ENCODE results near the gene AKR1A1. TPM values are rescaled to one million over a fixed set of nuclear protein-coding genes. Genes with fewer than 3 reads are reported as not detected.
A peak's percentile ranks its signal among the peaks of the same experiment; 100 is the strongest.
"Not testable (repeated sequence)": the region's sequence is repeated elsewhere in the genome, so short reads cannot be mapped to it uniquely, and the experiment has no call there.

AKR1A1 gene
- total RNA-seq, 2 donors from 2014 or later = 200 to 239 TPM

- H3K9ac ChIP-seq (ENCODE audit: extremely low read depth, low read length, poor library complexity, severe bottlenecking) = no peak overlapping the region
- peaks cover 68% of the 10 kb centered on the region for H3K36me3 ChIP-seq (ENCODE audit: control insufficient read depth, insufficient read depth, low read length)
- peaks cover 20% of the 10 kb centered on the region for H3K4me1 ChIP-seq (ENCODE audit: control insufficient read depth, insufficient read depth, low read length)
- H3K9me3 Mint-ChIP-seq = no peaks in the 10 kb centered on the region
- no peaks in the 10 kb centered on the region for H3K27me3 ChIP-seq (ENCODE audit: control insufficient read depth, insufficient read depth, low read length, poor library complexity, severe bottlenecking)
- peaks cover 59% of the 10 kb centered on the region for H3K36me3 Mint-ChIP-seq (ENCODE audit: low read depth)
- H3K4me1 Mint-ChIP-seq = peaks cover 46% of the 10 kb centered on the region
- no peak overlapping the region for H3K4me3 Mint-ChIP-seq
- no peaks in the 10 kb centered on the region for H3K27me3 Mint-ChIP-seq (ENCODE audit: insufficient read depth)
- WGBS, 2 experiments (ENCODE audit: insufficient coverage in 1 of 2, insufficient read length in 1 of 2) = 93 to 94% methylated on average over 3 to 4 of the region's 4 CpGs
- peak overlapping the region; percentile 61 for H3K27ac Mint-ChIP-seq
- no peaks in the 10 kb centered on the region for H3K9me3 ChIP-seq (ENCODE audit: control insufficient read depth, low read length)
- H3K4me3 ChIP-seq (ENCODE audit: low read length) = peak overlapping the region; percentile 55
- no peak for DNase-seq
- no peak overlapping the region for H3K27ac ChIP-seq (ENCODE audit: low read depth, low read length)
- no peak for TF ChIP-seq CTCF (conservative IDR thresholded peaks at IDR 0.05)
Observed at GRCh38 chr1:45516465-45516864, 34.2 kb upstream of the AKR1A1 start.

DNA sequence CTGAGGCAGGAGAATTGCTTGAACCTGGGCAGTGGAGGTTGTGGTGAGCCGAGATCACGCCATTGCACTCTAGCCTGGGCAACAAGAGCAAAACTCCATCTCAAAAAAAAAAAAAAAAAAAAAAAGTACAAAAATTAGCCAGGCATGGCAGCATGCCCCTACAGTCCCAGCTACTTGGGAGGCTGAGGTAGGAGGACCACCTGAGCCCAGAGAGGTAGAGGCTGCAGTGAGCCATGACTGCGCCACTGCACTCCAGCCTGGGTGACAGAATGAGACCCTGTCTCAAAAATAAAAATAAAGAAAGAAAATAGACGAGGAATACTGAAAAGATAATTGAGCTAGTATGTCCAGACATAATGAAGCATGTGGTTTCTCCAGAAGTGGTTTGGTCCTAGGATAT is 32.3 kb upstream of the AKR1A1 start:
- Histone ChIP-seq H3K36me3 (ENCODE audit: control insufficient read depth, insufficient read depth, low read length) (peaks cover 49% of the 10 kb centered on the region), H3K4me3 (ENCODE audit: low read length) (peak overlapping the region; percentile 92), H3K4me1 (ENCODE audit: control insufficient read depth, insufficient read depth, low read length) (peaks cover 16% of the 10 kb centered on the region)
- H3K27me3 ChIP-seq (ENCODE audit: control insufficient read depth, insufficient read depth, low read length, poor library complexity, severe bottlenecking); H3K9me3 Mint-ChIP-seq; H3K4me3 Mint-ChIP-seq; H3K27ac ChIP-seq (ENCODE audit: low read depth, low read length); H3K27ac Mint-ChIP-seq; DNase-seq; H3K9me3 ChIP-seq (ENCODE audit: control insufficient read depth, low read length); H3K27me3 Mint-ChIP-seq (ENCODE audit: insufficient read depth); H3K9ac ChIP-seq (ENCODE audit: extremely low read depth, low read length, poor library complexity, severe bottlenecking): not testable (repeated sequence)
- Mint-ChIP-seq H3K4me1 (peaks cover 52% of the 10 kb centered on the region), H3K36me3 (ENCODE audit: low read depth) (peaks cover 49% of the 10 kb centered on the region)
- 80% methylated on average over 2 of the region's 4 CpGs; no CpG with 5 or more reads in 1 of the 2 experiments for WGBS, 2 experiments (ENCODE audit: insufficient coverage in 1 of 2, insufficient read length in 1 of 2)

GRCh38 chr1:45518910-45519309 is 31.7 kb upstream of the AKR1A1 start:
- peaks cover 48% of the 10 kb centered on the region for H3K36me3 ChIP-seq (ENCODE audit: control insufficient read depth, insufficient read depth, low read length)
- Mint-ChIP-seq H3K27me3 (ENCODE audit: insufficient read depth) (no peaks in the 10 kb centered on the region), H3K4me1 (peaks cover 47% of the 10 kb centered on the region), H3K36me3 (ENCODE audit: low read depth) (peaks cover 43% of the 10 kb centered on the region), H3K4me3 (peak overlapping the region; percentile 96), H3K27ac (no peak overlapping the region), H3K9me3 (no peaks in the 10 kb centered on the region)
- no peaks in the 10 kb centered on the region for H3K9me3 ChIP-seq (ENCODE audit: control insufficient read depth, low read length)
- no peak for TF ChIP-seq CTCF (conservative IDR thresholded peaks at IDR 0.05)
- no peaks in the 10 kb centered on the region for H3K27me3 ChIP-seq (ENCODE audit: control insufficient read depth, insufficient read depth, low read length, poor library complexity, severe bottlenecking)
- peak overlapping the region; percentile 92 for H3K4me3 ChIP-seq (ENCODE audit: low read length)
- 94% methylated on average over 1 of the region's 1 CpG; no CpG with 5 or more reads in 1 of the 2 experiments for WGBS, 2 experiments (ENCODE audit: insufficient coverage in 1 of 2, insufficient read length in 1 of 2)
- peak overlapping the region; percentile 97 for H3K9ac ChIP-seq (ENCODE audit: extremely low read depth, low read length, poor library complexity, severe bottlenecking)
- no peak overlapping the region for H3K27ac ChIP-seq (ENCODE audit: low read depth, low read length)
- DNase-seq = no peak
- H3K4me1 ChIP-seq (ENCODE audit: control insufficient read depth, insufficient read depth, low read length) = peaks cover 16% of the 10 kb centered on the region

DNA sequence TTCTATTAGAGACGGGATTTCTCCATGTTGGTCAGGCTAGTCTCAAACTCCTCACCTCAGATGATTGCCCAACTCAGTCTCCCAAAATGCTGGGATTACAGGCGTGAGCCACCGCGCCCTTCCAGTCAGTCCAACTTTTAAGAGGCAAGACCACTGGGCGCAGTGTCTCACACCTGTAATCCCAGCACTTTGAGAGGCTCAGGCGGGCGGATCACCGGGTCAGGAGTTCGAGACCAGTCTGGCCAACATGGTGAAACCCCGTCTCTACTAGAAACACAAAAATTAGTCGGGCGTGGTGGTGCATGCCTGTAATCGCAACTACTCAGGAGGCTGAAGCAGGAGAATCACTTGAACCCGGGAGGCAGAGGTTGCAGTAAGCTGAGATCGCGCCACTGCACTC is 30.9 kb upstream of the AKR1A1 start:
- H3K27ac Mint-ChIP-seq; H3K9me3 Mint-ChIP-seq; H3K9me3 ChIP-seq (ENCODE audit: control insufficient read depth, low read length); H3K27me3 Mint-ChIP-seq (ENCODE audit: insufficient read depth); H3K27me3 ChIP-seq (ENCODE audit: control insufficient read depth, insufficient read depth, low read length, poor library complexity, severe bottlenecking); H3K27ac ChIP-seq (ENCODE audit: low read depth, low read length); H3K4me1 ChIP-seq (ENCODE audit: control insufficient read depth, insufficient read depth, low read length); DNase-seq: not testable (repeated sequence)
- Mint-ChIP-seq H3K4me3 (peak overlapping the region; percentile 96), H3K36me3 (ENCODE audit: low read depth) (peaks cover 35% of the 10 kb centered on the region), H3K4me1 (peaks cover 38% of the 10 kb centered on the region)
- WGBS, 2 experiments (ENCODE audit: insufficient coverage in 1 of 2, insufficient read length in 1 of 2) = 66 to 79% methylated on average over 7 to 16 of the region's 16 CpGs
- Histone ChIP-seq H3K4me3 (ENCODE audit: low read length) (peak overlapping the region; percentile 92), H3K9ac (ENCODE audit: extremely low read depth, low read length, poor library complexity, severe bottlenecking) (peak overlapping the region; percentile 97), H3K36me3 (ENCODE audit: control insufficient read depth, insufficient read depth, low read length) (peaks cover 40% of the 10 kb centered on the region)
